ENCODE measurements around the gene POLR1G.

DNA sequence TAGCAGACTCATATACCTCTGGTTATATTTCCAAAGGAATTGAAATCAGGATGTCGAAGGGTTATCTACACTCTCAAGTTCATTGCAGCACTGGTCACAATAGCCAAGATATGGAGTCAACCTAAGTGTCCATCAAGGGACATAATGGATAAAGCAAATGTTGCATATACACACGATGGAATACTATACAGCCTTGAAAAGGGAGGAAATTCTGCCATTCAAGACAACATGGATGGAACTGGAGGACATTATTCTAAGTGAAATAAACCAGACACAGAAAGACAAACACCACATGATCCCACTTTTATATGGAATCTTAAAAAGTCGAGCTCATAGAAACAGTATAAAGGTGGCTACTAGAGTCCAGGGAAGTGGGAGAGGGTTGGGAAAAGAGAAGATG lies 30.9 kb downstream of the POLR1G start:
- no peak for TF ChIP-seq GATA2 (IDR thresholded peaks at IDR 0.05; ENCODE audit: low read depth, low read length)
- TF ChIP-seq GATA3 (IDR thresholded peaks at IDR 0.05; ENCODE audit: low read depth, low read length): no peak

Data from SH-SY5Y (cell line).